VCaP (cell line): ENCODE measurements around the gene CHST11.

Experiments
- H3K27ac ChIP-seq: fragments of 450-650 bp; 2 replicates; pipeline ENCODE4 v1.5.1; 2017
- CTCF ChIP-seq: fragments of 450-650 bp; conservative IDR thresholded peaks from 2 replicates; pipeline ENCODE4 v1.5.1; 2017; ENCODE audit warnings: mild to moderate bottlenecking, moderate library complexity

CHST11 gene

GRCh38 chr12:104750061-104750460 is 293.3 kb downstream of the CHST11 start:
- H3K27ac ChIP-seq = no peak overlapping the region
- no peak for TF ChIP-seq CTCF

- TF ChIP-seq CTCF = no peak
These were observed 294.4 kb downstream of the CHST11 start for GRCh38 chr12:104751120-104751519.

DNA sequence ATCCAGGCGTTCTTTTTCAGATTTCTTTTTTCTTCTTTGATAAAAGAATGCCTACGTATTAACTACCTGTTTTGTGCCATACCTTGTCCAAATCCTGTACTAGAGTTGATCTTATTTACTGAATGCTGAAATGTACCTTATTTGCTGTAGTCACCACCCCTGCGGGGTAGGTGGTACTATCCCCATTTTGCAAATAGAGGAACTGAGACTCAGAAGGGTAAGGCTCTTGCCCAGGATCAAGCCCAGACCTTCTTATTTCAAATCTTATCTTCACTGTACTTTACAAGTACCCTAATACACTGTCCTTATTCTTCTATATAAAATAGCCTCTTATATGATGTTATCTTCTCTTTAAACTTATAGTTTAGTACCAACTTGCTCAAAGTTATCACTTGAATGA is 294.8 kb downstream of the CHST11 start:
- H3K27ac ChIP-seq = no peak overlapping the region
- TF ChIP-seq CTCF = no peak

More at GRCh38 chr12:104751120-104751519, 294.4 kb downstream of the CHST11 start:
- H3K27ac ChIP-seq = no peak overlapping the region

DNA sequence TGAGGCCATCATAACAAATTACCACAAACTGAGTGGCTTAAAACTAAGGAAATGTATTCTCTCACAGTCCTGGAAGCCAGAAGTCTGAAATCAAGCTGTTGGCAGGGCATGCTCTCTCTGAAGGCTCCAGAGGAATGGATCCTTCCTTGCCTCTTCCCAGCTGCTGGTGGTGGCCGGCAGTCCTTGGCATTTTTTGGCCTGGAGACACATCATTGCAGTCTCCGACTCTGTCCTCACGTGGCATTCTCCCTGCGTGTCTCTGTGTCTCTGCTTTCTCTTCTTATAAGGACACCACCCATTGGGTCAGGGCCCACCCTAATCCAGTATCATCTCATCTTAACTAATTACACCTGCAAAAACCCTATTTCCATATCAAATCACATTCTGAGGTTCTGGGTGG is 295.3 kb downstream of the CHST11 start:
- no peak overlapping the region for H3K27ac ChIP-seq
- no peak for TF ChIP-seq CTCF

- TF ChIP-seq CTCF = no peak
- no peak overlapping the region for H3K27ac ChIP-seq
These were observed 296.1 kb downstream of the CHST11 start for GRCh38 chr12:104752881-104753280.

GRCh38 chr12:104756901-104757300 is 300.2 kb downstream of the CHST11 start:
- H3K27ac ChIP-seq = no peak overlapping the region
- no peak for TF ChIP-seq CTCF

DNA sequence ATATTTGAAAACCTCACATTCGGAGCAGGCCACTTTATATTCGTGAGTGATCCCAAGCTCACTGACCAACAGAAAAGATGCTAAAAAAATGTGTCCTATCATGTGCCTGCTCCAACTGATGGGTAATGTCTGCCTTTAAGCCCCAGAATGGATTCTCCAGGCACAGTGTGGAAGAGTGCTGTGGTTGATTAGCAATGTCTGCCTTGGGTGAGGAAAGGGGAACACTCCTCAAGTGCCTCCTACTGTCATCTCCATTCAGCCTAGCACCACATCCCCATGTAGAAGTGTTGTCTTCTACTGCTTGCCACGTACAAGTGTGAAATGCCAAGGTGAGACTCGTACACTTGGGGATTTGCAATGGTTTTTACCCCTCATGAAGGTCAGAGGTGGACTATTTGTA is 302.0 kb downstream of the CHST11 start:
- H3K27ac ChIP-seq = no peak overlapping the region
- no peak for TF ChIP-seq CTCF

DNA sequence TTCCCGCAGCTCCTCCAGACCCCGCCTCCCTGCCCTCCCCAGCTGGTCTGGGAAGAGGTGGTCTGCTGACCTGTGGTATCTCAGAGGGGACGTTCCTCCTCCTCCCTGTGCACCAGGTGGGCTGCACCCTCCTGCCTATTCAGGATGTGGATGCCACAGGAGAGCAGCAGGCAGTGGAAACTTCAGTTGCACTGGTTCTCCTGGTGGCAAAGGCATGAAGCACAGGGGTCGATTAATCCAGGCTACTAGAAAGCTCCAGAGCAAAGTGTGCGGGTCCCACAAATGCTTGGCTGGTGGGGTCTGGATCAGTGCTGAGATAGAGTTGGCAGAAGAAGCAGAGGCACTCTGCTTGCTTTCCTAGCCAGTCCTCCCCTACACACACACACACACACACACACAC is 304.3 kb downstream of the CHST11 start:
- no peak overlapping the region for H3K27ac ChIP-seq
- no peak; the same call in 1 of the 2 replicates for TF ChIP-seq CTCF
